Adrenal gland (tissue), 5 donors: ENCODE measurements around the gene HSPA1B.

Experiments used
- POLR2A ChIP-seq, 2 donors: fragments of 450-650 bp; IDR thresholded peaks; one replicate each; pipeline ENCODE4 v1.6.1; 2017; ENCODE audit warnings: antibody characterized with exemption in 2 of 2, mild to moderate bottlenecking in 2 of 2, moderate library complexity in 1 of 2
- TF ChIP-seq, protein P1 (sequence below), 6 experiments: fragments of 450-650 bp in 4 of 6; fragments of 200-600 bp in 2 of 6; sonication (generic) in 1 of 6; IDR thresholded peaks; 1 replicate in 5 of 6; 2 replicates in 1 of 6; pipeline versions ENCODE4 v1.5.1 to v1.8.0; 2016 to 2021; ENCODE audit warnings: antibody characterized with exemption in 6 of 6, mild to moderate bottlenecking in 2 of 6, moderate library complexity in 1 of 6
- donor health status: DM: no; HTN: no; CAD: no.

DNA sequence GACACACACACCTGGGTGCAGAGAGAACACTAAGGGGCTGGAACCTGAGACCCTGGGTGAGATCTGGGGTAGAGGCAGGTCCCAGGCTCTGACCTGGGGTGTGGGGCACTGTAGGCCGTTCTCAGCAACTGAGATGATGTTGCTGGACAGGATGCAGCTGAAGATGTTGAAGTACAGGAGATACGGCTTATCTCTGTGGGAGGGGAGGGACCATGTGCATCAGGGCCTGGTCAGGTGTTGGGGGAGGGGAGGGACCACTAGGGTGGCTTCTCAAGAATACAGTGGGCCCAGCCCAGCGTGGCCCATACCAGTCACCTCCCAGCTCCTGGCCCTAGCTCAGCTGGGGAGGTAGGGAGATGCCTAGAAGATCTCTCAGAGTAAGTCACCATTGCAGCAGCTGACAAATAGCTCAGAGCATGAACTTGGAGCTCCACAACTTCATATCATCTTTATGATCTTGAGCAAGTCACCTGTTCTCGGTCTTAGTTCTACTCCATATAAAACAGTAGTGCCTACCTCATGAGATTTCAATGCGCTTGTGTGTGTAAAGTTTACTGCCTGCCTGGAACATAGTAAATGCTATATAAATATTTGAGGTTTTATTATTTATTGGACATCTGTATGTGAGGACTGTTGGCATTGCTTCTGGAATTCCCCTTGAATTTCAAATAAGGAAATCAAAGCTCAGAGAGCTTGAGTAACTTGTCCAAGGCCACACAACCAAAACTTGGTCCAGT lies 47.5 kb downstream of the HSPA1B start:
- TF ChIP-seq, protein P1, sequence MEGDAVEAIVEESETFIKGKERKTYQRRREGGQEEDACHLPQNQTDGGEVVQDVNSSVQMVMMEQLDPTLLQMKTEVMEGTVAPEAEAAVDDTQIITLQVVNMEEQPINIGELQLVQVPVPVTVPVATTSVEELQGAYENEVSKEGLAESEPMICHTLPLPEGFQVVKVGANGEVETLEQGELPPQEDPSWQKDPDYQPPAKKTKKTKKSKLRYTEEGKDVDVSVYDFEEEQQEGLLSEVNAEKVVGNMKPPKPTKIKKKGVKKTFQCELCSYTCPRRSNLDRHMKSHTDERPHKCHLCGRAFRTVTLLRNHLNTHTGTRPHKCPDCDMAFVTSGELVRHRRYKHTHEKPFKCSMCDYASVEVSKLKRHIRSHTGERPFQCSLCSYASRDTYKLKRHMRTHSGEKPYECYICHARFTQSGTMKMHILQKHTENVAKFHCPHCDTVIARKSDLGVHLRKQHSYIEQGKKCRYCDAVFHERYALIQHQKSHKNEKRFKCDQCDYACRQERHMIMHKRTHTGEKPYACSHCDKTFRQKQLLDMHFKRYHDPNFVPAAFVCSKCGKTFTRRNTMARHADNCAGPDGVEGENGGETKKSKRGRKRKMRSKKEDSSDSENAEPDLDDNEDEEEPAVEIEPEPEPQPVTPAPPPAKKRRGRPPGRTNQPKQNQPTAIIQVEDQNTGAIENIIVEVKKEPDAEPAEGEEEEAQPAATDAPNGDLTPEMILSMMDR (IDR thresholded peaks at IDR 0.05): no peak
- no peak for TF ChIP-seq POLR2A (IDR thresholded peaks at IDR 0.05)
